ENCODE measurements around the gene FRMD1. TPM values are rescaled to one million over a fixed set of nuclear protein-coding genes. Genes with fewer than 3 reads are reported as not detected.

FRMD1 gene
- total RNA-seq, 2 donors from 2014 or later = not detected

DNA sequence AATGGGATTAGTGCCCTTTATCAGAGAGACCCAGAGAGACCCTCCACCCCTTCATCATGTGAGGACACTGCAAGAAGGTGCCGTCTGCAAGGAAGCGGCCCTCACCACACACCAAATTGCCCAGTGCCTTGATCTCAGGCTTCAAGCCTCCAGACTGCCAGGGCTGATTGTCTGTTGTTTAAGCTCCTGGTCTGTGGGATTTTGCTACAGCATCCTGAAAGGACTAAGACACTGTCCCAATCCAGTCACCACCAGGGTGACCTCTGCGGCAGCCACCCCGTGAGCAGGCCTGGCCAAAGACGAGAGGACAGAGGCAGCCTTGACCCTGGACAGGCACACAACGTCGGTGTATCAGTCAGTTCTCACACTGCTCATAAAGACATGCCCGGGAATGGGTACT is 13.5 kb upstream of the FRMD1 start:
- Histone ChIP-seq H3K27me3 (no peaks in the 10 kb centered on the region), H3K4me1 (peaks cover 28% of the 10 kb centered on the region), H3K36me3 (replicated peaks in 1 of 2; ENCODE audit: insufficient read depth in 1 of 2, low read depth in 2 of 2) (no peaks in the 10 kb centered on the region), H3K27ac (no peak overlapping the region), H3K4me3 (no peak overlapping the region), H3K9me3 (no peaks in the 10 kb centered on the region)
- ATAC-seq = no peak
- intact Hi-C loops (cut with DNase I) = no loop called here
- DNase-seq = no peak
- WGBS, 2 donors = 81 to 95% methylated on average over 5 to 8 of the region's 8 CpGs
- no peak for TF ChIP-seq POLR2A (IDR thresholded peaks at IDR 0.05)
- TF ChIP-seq, protein P1, sequence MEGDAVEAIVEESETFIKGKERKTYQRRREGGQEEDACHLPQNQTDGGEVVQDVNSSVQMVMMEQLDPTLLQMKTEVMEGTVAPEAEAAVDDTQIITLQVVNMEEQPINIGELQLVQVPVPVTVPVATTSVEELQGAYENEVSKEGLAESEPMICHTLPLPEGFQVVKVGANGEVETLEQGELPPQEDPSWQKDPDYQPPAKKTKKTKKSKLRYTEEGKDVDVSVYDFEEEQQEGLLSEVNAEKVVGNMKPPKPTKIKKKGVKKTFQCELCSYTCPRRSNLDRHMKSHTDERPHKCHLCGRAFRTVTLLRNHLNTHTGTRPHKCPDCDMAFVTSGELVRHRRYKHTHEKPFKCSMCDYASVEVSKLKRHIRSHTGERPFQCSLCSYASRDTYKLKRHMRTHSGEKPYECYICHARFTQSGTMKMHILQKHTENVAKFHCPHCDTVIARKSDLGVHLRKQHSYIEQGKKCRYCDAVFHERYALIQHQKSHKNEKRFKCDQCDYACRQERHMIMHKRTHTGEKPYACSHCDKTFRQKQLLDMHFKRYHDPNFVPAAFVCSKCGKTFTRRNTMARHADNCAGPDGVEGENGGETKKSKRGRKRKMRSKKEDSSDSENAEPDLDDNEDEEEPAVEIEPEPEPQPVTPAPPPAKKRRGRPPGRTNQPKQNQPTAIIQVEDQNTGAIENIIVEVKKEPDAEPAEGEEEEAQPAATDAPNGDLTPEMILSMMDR (IDR thresholded peaks at IDR 0.05) = no peak

GRCh38 chr6:168091381-168092264 is 12.6 kb upstream of the FRMD1 start:
- no peaks in the 10 kb centered on the region for H3K27me3 ChIP-seq
- no peaks in the 10 kb centered on the region for H3K9me3 ChIP-seq
- ATAC-seq = no peak
- DNase-seq = no peak
- H3K4me1 ChIP-seq = peaks cover 19% of the 10 kb centered on the region
- intact Hi-C loops (cut with DNase I) = no loop called here
- TF ChIP-seq, protein P1 (IDR thresholded peaks at IDR 0.05) = no peak
- TF ChIP-seq POLR2A (IDR thresholded peaks at IDR 0.05) = no peak
- no peak overlapping the region for H3K4me3 ChIP-seq
- no peaks in the 10 kb centered on the region for H3K36me3 ChIP-seq (replicated peaks in 1 of 2; ENCODE audit: insufficient read depth in 1 of 2, low read depth in 2 of 2)
- H3K27ac ChIP-seq = no peak overlapping the region
- WGBS, 2 donors = 93 to 98% methylated on average over 9 to 26 of the region's 28 CpGs

- WGBS, 2 donors = 80 to 91% methylated on average over 17 of the region's 17 CpGs
- no peaks in the 10 kb centered on the region for H3K27me3 ChIP-seq
- no peak overlapping the region for H3K4me3 ChIP-seq
- H3K4me1 ChIP-seq = peaks cover 10% of the 10 kb centered on the region
- TF ChIP-seq POLR2A (IDR thresholded peaks at IDR 0.05) = no peak
- TF ChIP-seq, protein P1 (IDR thresholded peaks at IDR 0.05) = no peak
- H3K9me3 ChIP-seq = no peaks in the 10 kb centered on the region
- H3K27ac ChIP-seq = no peak overlapping the region
- DNase-seq = no peak
- no peak for ATAC-seq
- intact Hi-C loops (cut with DNase I) = no loop called here
- H3K36me3 ChIP-seq (replicated peaks in 1 of 2; ENCODE audit: insufficient read depth in 1 of 2, low read depth in 2 of 2) = no peaks in the 10 kb centered on the region
Observed at GRCh38 chr6:168090706-168091105, 11.7 kb upstream of the FRMD1 start.

DNA sequence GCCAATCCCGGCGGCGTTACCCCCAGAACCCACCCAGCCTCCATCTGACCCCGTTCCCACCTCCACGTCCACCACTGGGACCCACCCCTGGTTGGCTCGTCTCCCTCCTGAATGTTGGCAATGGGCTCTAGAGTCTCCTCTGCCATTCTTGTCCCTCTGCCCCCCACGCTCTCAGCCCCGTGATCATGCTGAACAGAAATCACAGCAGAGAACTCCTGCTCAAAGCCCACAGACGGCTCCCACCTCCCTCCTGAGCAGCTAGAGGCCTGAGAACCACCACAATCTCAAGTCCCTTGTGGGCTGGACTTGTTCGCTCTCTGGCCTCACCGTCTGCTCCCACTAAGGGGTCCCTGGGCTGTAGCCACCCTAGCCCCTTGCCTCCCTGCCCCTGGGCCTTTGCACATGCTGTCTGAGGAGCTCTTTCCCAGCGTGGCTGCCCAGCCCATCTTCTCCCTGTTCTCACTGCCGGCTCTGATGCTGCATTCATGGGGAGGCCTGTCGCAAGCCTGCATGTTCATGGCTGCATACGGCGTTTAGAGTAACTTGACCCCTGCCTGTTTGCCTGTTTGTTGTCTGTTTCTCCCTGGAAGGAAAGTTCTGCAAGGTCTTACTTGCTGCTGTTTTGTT is 11.2 kb upstream of the FRMD1 start:
- H3K36me3 ChIP-seq (replicated peaks in 1 of 2; ENCODE audit: insufficient read depth in 1 of 2, low read depth in 2 of 2) = no peaks in the 10 kb centered on the region
- H3K4me1 ChIP-seq = peaks cover 9% of the 10 kb centered on the region
- WGBS, 2 donors = 86 to 89% methylated on average over 15 to 16 of the region's 16 CpGs
- DNase-seq = no peak
- no peak overlapping the region for H3K27ac ChIP-seq
- no peaks in the 10 kb centered on the region for H3K27me3 ChIP-seq
- H3K4me3 ChIP-seq = no peak overlapping the region
- TF ChIP-seq, protein P1 (IDR thresholded peaks at IDR 0.05) = no peak
- intact Hi-C loops (cut with DNase I) = no loop called here
- no peak for ATAC-seq
- no peaks in the 10 kb centered on the region for H3K9me3 ChIP-seq
